Measurements from ENCODE around the gene PACS2.

DNA sequence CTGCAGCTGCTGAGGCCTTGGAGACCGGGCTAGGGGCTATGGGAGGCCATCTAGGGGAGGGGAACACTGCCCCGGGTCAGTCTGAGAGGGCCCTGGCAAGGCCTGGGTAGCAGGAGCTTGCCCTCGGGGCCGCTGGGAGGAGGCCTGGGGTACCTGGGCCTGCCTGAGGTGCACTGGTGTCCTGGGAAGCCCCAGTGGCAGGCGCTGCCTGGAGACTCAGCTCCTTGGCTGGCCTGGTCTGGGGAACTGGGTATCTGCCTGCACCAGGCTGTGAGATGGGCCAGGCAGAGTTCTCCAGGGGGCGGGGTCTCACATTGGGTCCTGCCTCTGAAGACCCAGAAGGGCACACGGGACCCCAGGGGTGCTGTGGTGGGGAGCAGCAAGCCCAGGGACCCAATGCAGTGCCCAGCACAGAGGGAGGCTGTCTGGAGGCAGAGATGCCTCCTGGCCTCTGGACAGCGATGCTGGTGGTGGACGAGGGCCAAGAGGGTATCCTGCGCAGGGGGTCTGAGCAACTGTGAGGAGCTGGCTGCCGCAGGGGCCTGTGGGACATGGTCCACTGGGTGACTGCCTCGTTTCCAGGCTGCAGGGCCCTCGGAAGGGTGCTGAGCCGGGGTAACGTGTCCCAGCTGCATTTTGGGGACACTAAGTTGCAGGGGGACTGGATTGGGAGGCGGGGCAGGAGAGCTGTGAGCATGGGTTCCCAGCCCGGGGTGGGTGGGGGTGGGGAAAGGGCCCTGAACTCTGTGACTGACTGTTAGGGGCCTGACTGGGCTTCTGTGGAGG is 97.6 kb downstream of the PACS2 start:
- TF ChIP-seq, protein P1, sequence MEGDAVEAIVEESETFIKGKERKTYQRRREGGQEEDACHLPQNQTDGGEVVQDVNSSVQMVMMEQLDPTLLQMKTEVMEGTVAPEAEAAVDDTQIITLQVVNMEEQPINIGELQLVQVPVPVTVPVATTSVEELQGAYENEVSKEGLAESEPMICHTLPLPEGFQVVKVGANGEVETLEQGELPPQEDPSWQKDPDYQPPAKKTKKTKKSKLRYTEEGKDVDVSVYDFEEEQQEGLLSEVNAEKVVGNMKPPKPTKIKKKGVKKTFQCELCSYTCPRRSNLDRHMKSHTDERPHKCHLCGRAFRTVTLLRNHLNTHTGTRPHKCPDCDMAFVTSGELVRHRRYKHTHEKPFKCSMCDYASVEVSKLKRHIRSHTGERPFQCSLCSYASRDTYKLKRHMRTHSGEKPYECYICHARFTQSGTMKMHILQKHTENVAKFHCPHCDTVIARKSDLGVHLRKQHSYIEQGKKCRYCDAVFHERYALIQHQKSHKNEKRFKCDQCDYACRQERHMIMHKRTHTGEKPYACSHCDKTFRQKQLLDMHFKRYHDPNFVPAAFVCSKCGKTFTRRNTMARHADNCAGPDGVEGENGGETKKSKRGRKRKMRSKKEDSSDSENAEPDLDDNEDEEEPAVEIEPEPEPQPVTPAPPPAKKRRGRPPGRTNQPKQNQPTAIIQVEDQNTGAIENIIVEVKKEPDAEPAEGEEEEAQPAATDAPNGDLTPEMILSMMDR (IDR thresholded peaks at IDR 0.05): no peak
- TF ChIP-seq EZH2 (IDR thresholded peaks at IDR 0.05; ENCODE audit: borderline replicate concordance, insufficient read depth, low read depth, low read length, poor library complexity, severe bottlenecking): no peak
